ENCODE results near the gene C1orf174. TPM values are rescaled to one million over a fixed set of nuclear protein-coding genes. Genes with fewer than 3 reads are reported as not detected.

The C1orf174 gene
- total RNA-seq, 2 experiments from 2014 or later, result 16.8 to 18.5 TPM

- Mint-ChIP-seq H3K4me1 (ENCODE audit: low read depth) (peaks cover 5% of the 10 kb centered on the region), H3K9me3 (no peaks in the 10 kb centered on the region), H3K36me3 (ENCODE audit: low read depth) (peaks cover 52% of the 10 kb centered on the region), H3K4me3 (no peak overlapping the region), H3K27me3 (no peaks in the 10 kb centered on the region), H3K27ac (no peak overlapping the region)
- Histone ChIP-seq H3K27me3 (ENCODE audit: control insufficient read depth in 1 of 2, insufficient read depth in 2 of 2, low read length in 2 of 2) (no peaks in the 10 kb centered on the region), H3K36me3 (ENCODE audit: insufficient read depth, low read length) (peaks cover 32% of the 10 kb centered on the region), H3K4me1 (ENCODE audit: insufficient read depth, low read length) (no peaks in the 10 kb centered on the region), H3K4me3 (ENCODE audit: low read length) (no peak overlapping the region), H3K9me3 (ENCODE audit: control insufficient read depth in 1 of 2, insufficient read depth in 1 of 2, low read length in 2 of 2) (peaks cover 0 to 8% of the 10 kb centered on the region in 2 experiments), H3K27ac (ENCODE audit: low read depth in 1 of 2, low read length in 2 of 2) (no peak overlapping the region)
- no peak for DNase-seq
- POLR2A ChIA-PET, result no interaction called here
- CTCF ChIA-PET, result no interaction called here
- no peak for TF ChIP-seq CTCF (IDR thresholded peaks at IDR 0.05)
- no peak for ATAC-seq (ENCODE audit: poor library complexity)
- intact Hi-C loops (cut with DNase I, micrococcal nuclease), result no loop called here
Measured at GRCh38 chr1:3864884-3865283, 35.2 kb downstream of the C1orf174 start.

- ChIA-PET POLR2A (no interaction called here), CTCF (no interaction called here)
- H3K4me1 ChIP-seq (ENCODE audit: insufficient read depth, low read length), result peaks cover 15% of the 10 kb centered on the region
- ATAC-seq (ENCODE audit: poor library complexity) (no peak), DNase-seq (no peak)
- H3K4me1 Mint-ChIP-seq (ENCODE audit: low read depth), result peaks cover 8% of the 10 kb centered on the region
- H3K27ac Mint-ChIP-seq, result no peak overlapping the region
- intact Hi-C loops (cut with DNase I, micrococcal nuclease), result no loop called here
- H3K27me3 Mint-ChIP-seq, result no peaks in the 10 kb centered on the region
- peaks cover 42% of the 10 kb centered on the region for H3K36me3 Mint-ChIP-seq (ENCODE audit: low read depth)
- no peaks in the 10 kb centered on the region for H3K27me3 ChIP-seq (ENCODE audit: control insufficient read depth in 1 of 2, insufficient read depth in 2 of 2, low read length in 2 of 2)
- H3K9me3 Mint-ChIP-seq, result no peaks in the 10 kb centered on the region
- H3K4me3 Mint-ChIP-seq, result no peak overlapping the region
- H3K9me3 ChIP-seq (ENCODE audit: control insufficient read depth in 1 of 2, insufficient read depth in 1 of 2, low read length in 2 of 2), result peaks cover 0 to 5% of the 10 kb centered on the region in 2 experiments
- peaks cover 21% of the 10 kb centered on the region for H3K36me3 ChIP-seq (ENCODE audit: insufficient read depth, low read length)
- no peak overlapping the region for H3K27ac ChIP-seq (ENCODE audit: low read depth in 1 of 2, low read length in 2 of 2)
- no peak overlapping the region for H3K4me3 ChIP-seq (ENCODE audit: low read length)
- TF ChIP-seq CTCF (IDR thresholded peaks at IDR 0.05), result no peak
Measured at GRCh38 chr1:3863231-3863935, 36.7 kb downstream of the C1orf174 start.

DNA sequence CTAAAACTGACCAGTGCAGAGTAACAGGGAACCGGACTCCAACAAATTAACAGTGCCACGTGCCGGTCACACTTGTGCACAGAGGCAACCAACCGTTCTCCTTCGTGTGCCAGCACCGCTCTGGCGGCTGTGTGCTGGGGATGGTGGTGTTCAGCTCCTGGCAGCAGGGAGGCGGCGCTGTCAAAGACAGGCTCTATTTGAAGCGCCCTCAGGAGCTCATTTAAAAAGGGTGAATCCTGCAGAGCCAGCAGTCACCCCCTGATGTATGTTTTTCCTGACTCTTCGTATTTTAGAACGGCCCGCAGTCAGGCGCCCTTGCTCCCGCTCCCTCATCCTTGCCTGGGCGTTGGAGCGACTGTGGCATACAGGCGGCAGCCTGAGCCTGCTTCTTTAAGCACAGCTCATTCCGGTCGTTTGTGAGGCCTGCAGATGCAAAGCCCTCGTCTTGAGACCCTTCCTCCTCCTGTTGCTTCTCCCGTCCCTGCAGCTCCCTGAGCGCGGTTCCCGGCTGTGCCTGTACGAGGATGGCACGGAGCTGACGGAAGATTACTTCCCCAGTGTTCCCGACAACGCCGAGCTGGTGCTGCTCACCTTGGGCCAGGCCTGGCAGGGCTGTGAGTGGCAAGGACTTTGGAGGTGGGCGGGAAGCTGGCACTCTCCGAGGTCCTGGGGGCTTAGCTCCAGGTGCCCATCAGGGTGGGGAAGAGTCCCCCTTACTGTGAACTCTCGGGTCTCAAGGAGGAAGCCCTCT lies 41.7 kb downstream of the C1orf174 start:
- POLR2A ChIA-PET, result interaction anchor here (1.4 to 2.6 kb wide), 2 partner anchors 42 to 62 kb away, joined by 9 to 15 read pairs; partner anchors contain the start of genes C1orf174 and LRRC47
- H3K4me3 ChIP-seq (ENCODE audit: low read length), result peak overlapping the region; percentile 87
- H3K27ac Mint-ChIP-seq, result no peak overlapping the region

More for the DNA sequence above, 41.7 kb downstream of the C1orf174 start:
- H3K4me1 ChIP-seq (ENCODE audit: insufficient read depth, low read length), result peaks cover 40% of the 10 kb centered on the region
- no peaks in the 10 kb centered on the region for H3K9me3 ChIP-seq (ENCODE audit: control insufficient read depth in 1 of 2, insufficient read depth in 1 of 2, low read length in 2 of 2)
- H3K36me3 ChIP-seq (ENCODE audit: insufficient read depth, low read length), result peaks cover 3% of the 10 kb centered on the region
- DNase-seq, result peak in 2 of 14 experiments; percentile 28 to 44
- intact Hi-C loops (cut with DNase I, micrococcal nuclease), result no loop called here
- no peaks in the 10 kb centered on the region for H3K27me3 ChIP-seq (ENCODE audit: control insufficient read depth in 1 of 2, insufficient read depth in 2 of 2, low read length in 2 of 2)
- TF ChIP-seq CTCF (IDR thresholded peaks at IDR 0.05), result no peak
- no peak overlapping the region for H3K27ac ChIP-seq (ENCODE audit: low read depth in 1 of 2, low read length in 2 of 2)
- H3K27me3 Mint-ChIP-seq, result no peaks in the 10 kb centered on the region
- H3K4me1 Mint-ChIP-seq (ENCODE audit: low read depth), result peaks cover 37% of the 10 kb centered on the region
- CTCF ChIA-PET, result interaction anchor here (1.8 to 2.3 kb wide), 2 partner anchors 41 to 44 kb away, joined by 8 read pairs; partner anchors contain the start of gene C1orf174
- H3K4me3 Mint-ChIP-seq, result peak overlapping the region; percentile 100
- peaks cover 23% of the 10 kb centered on the region for H3K36me3 Mint-ChIP-seq (ENCODE audit: low read depth)
- no peaks in the 10 kb centered on the region for H3K9me3 Mint-ChIP-seq
- no peak for ATAC-seq (ENCODE audit: poor library complexity)
